GM12875 (cell line): Measurements from ENCODE around the gene TBR1.

ENCODE experiments used
- H3K4me3 ChIP-seq: one replicate; pipeline ENCODE4 v1.5.1; 2011; ENCODE audit warnings: low read depth, low read length, control low read depth
- TF ChIP-seq, protein P1 (sequence below): IDR thresholded peaks from 2 replicates; pipeline ENCODE4 v1.5.1; 2011; ENCODE audit warnings: low read depth, mild to moderate bottlenecking, control low read depth, inconsistent platforms, low read length, moderate library complexity, borderline replicate concordance; ENCODE audit not compliant: insufficient read depth

TBR1 gene

DNA sequence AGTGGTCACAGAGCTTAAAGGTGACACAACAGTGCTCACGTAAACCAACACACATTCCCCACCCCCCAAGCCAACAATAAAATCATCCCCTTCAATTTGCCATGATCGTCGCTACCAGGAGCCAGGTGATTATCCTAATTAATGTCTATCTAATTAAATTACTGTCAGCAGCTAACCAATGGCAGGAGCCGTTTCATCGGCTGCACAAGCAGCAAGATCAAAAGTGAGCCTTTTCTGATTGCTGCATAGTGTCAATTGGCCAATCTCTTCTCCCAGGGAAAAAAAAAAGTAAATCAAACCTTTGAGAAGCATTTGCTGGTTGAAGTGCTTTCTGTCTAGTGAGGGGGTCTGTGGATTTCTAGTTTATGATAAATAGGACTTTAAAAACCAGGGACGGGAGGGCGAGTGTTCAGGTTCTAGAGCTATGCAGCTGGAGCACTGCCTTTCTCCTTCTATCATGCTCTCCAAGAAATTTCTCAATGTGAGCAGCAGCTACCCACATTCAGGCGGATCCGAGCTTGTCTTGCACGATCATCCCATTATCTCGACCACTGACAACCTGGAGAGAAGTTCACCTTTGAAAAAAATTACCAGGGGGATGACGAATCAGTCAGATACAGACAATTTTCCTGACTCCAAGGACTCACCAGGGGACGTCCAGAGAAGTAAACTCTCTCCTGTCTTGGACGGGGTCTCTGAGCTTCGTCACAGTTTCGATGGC, at the start of gene TBR1:
Gene TBR1, plus strand, starts transcription at position 311 of the 721 bp plus-strand sequence. Its CDS starts 114 bp downstream, at position 425.
- no peak within 1 kb of the TSS for H3K4me3 ChIP-seq
- TF ChIP-seq, protein P1, sequence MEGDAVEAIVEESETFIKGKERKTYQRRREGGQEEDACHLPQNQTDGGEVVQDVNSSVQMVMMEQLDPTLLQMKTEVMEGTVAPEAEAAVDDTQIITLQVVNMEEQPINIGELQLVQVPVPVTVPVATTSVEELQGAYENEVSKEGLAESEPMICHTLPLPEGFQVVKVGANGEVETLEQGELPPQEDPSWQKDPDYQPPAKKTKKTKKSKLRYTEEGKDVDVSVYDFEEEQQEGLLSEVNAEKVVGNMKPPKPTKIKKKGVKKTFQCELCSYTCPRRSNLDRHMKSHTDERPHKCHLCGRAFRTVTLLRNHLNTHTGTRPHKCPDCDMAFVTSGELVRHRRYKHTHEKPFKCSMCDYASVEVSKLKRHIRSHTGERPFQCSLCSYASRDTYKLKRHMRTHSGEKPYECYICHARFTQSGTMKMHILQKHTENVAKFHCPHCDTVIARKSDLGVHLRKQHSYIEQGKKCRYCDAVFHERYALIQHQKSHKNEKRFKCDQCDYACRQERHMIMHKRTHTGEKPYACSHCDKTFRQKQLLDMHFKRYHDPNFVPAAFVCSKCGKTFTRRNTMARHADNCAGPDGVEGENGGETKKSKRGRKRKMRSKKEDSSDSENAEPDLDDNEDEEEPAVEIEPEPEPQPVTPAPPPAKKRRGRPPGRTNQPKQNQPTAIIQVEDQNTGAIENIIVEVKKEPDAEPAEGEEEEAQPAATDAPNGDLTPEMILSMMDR: no peak

DNA sequence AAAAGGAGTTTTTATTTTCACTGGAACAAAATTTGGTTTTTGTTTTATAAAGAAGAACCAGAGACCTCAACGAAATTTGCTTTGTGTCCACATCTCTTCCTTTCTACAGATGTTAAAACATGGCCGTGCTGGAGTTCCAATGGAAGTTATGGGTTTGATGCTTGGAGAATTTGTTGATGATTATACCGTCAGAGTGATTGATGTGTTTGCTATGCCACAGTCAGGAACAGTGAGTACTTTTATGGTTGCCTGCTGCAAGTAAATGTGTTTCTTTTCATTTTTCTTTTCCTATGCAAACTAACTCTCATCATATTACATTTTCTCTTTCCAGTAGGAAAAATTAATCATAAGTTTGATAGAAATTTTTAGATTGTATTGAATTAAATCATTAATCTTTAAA, 48.4 kb upstream of the TBR1 start:
- TF ChIP-seq, protein P1: no peak

DNA sequence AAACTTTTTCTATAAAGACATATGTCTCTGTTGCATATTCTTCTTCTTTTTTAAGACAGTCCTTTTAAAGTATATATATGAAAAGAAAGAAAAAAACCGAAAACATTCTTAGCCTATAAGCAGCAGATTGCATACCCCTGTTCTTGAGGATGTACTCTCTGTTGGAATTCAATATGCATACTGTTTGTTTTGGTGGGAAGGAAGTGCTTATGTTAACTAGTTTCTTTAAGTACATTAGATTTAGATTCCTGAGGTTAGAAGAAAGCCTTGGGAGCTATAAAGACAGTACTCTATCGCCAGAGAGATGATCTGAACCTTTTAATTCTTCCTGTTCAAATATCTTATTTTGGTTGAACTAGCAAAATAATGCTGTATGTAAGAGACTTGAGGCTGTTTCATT, 46.8 kb upstream of the TBR1 start:
- H3K4me3 ChIP-seq: no peak overlapping the region
- TF ChIP-seq, protein P1: no peak

More for the DNA sequence above, 48.4 kb upstream of the TBR1 start:
- H3K4me3 ChIP-seq: no peak overlapping the region

DNA sequence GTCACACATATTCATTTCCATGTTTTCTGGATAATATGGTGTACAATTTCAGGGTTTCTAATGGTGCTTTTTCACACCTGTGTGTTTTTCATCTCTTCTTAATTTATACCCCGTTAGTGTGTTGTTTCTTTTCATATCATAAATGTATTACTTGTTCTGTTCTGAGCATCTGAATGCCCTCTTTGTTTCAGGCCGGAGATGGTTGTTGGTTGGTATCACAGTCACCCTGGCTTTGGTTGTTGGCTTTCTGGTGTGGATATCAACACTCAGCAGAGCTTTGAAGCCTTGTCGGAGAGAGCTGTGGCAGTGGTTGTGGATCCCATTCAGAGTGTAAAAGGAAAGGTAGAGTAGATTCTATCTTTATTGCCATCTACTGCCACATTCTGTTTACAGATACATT, 45.1 kb upstream of the TBR1 start:
- TF ChIP-seq, protein P1: no peak

DNA sequence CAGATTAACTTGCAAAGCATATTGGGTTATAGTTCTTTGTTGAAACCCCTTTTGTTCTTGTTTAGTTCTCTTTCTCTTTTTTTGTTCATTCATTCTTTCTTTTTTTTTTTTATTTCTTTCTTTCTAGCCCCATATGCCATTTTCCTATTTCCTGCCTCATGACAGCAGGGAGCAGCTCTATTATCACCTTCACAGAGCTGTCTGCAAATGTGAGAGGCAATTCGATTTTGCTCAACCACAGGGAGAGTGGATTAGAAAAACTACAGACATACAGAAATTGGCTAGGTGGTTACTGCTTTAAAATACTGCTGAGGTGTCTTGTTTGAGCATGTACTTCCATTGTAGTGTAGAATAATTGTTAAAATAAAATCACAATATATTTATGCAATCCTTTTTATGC, 44.2 kb upstream of the TBR1 start:
- TF ChIP-seq, protein P1: no peak

More for the DNA sequence above, 45.1 kb upstream of the TBR1 start:
- no peak overlapping the region for H3K4me3 ChIP-seq

DNA sequence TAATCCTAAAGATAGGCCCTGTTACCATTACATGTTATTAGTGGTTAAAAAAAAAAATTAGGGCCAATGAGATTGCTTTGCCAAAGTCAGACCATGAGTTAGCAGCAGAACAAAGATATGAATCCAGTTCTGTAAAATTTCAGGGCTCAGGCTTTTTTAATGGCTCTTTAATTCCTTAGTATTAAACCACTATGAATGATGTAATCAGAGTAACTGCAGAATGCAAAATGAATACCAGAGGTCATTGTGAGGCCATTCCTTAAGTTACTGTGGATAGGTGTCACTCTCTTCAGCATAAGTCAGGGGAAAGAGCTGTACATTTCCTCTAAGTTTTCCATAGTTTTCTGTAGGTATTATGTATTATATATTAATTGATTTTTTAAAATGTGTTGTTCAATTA, 42.2 kb upstream of the TBR1 start:
- H3K4me3 ChIP-seq: no peak overlapping the region
- TF ChIP-seq, protein P1: no peak

More for the DNA sequence above, 44.2 kb upstream of the TBR1 start:
- H3K4me3 ChIP-seq: no peak overlapping the region

DNA sequence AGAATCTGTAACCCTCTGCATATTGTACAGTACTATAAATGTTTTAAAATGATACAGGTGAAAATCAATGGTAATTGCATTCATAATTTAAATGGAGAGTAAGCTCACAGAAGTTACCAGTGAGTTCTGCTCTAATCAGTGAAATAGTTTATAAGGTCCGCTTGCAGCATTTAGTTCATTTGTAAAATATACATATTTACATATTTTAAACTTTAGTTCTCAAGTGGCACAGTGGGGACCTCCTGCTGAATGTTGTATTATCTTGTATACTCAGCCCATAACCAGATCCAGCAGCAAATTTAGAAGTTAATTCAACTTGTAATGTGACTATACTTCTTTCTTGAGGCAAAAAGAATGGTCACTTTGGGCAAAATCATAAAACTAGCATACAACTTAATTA, 41.7 kb upstream of the TBR1 start:
- H3K4me3 ChIP-seq: no peak overlapping the region
- TF ChIP-seq, protein P1: no peak
